HG03196 (cell line): ENCODE results near the gene MAP4K3.

Source experiments
- ATAC-seq: cut with Tn5 transposase; IDR thresholded peaks from one replicate; pipeline ENCODE4 v1.9.1; 2021; ENCODE audit not compliant: unreplicated experiment

The MAP4K3 gene

DNA sequence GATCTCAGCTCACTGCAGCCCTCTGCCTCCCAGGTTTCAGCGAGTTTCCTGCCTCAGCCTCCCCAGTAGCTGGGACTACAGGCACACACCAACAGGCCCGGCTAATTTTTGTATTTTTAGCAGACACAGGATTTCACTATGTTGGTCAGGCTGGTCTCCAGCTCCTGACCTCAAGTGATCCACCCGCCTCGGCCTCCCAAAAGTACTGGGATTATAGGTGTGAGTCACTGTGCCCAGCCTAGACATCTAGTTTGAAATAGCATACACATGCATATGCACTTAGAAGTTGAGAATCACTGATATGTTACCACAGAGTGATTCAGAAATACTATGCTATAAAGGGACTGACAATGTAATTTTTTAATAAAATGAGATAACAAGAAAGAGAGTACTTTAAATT, 123.5 kb downstream of the MAP4K3 start:
- no peak for ATAC-seq

DNA sequence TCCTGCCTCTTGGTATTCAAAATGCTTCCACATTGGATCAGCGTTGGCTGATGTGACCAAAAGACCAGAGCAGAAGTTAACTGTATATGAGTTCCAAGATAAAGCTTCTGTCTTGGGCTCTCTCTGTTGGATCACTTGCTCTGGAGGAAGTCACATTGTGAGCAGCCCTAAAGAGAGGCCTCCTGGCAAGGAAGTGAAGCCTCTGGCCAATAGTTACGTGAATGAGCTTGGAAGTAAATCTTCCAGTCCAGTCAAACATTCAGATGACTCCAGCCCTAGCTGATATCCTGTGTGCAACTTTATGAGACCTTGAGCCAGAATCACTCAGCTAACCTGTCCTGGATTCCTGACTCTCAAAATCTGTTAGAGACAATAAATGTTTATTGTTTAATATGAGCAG, 125.6 kb downstream of the MAP4K3 start:
- ATAC-seq = no peak

GRCh38 chr2:39308778-39309177, 128.3 kb downstream of the MAP4K3 start:
- no peak for ATAC-seq

GRCh38 chr2:39306626-39307025, 130.5 kb downstream of the MAP4K3 start:
- no peak for ATAC-seq

DNA sequence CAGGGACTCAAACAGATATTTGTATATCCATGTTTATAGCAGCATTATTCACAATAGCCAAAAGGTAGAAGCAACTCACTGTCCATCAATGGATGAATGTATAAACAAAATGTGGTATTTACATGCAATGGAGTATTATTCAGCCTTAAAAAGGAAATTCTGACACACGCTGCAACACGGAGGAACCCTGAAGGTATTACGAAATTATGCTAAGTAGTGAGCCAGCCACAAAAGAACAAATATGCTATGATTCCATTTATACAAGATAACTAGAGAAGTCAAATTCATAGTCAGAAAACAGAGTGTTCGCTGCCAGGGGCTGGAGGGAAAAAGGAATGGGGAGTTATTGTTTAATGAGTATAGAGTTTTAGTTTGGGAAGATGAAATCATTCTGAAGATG, 132.4 kb downstream of the MAP4K3 start:
- ATAC-seq = no peak

DNA sequence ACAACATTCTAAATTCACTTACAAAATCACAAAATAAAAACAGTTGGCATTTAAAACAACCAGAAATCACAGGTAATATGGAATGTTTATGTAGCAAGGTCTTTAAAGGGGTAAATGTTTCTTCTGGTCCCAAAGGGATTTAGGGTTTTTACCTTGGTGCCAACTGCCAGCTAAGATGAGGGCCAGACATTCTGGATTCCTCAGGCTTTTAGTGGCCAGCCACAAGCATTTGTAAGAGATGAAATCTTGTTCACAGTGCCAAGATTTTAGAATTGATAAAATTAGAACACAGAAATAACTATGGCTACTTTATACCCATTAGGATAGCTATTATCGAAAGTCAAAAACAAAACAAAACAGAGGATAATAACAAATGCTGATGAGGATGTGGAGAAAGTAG, 132.9 kb downstream of the MAP4K3 start:
- no peak for ATAC-seq

DNA sequence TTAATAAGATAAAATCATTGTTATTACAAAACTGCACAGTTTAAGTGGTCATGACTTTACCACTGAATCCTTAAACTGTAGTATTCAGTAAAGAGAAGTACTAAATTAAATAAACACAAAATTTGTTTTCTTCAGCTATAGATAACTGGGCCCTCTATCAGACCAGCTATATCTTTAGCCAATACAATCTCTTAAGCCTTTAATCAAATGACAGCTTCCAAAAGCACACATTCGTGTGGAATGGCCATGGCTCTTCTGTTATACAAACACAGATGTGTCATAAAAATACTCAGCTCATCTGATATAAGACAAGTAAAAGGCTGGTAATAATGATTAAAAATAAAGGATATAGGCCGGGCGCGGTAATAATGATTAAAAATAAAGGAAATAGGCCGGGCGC, 135.7 kb downstream of the MAP4K3 start:
- no peak for ATAC-seq

DNA sequence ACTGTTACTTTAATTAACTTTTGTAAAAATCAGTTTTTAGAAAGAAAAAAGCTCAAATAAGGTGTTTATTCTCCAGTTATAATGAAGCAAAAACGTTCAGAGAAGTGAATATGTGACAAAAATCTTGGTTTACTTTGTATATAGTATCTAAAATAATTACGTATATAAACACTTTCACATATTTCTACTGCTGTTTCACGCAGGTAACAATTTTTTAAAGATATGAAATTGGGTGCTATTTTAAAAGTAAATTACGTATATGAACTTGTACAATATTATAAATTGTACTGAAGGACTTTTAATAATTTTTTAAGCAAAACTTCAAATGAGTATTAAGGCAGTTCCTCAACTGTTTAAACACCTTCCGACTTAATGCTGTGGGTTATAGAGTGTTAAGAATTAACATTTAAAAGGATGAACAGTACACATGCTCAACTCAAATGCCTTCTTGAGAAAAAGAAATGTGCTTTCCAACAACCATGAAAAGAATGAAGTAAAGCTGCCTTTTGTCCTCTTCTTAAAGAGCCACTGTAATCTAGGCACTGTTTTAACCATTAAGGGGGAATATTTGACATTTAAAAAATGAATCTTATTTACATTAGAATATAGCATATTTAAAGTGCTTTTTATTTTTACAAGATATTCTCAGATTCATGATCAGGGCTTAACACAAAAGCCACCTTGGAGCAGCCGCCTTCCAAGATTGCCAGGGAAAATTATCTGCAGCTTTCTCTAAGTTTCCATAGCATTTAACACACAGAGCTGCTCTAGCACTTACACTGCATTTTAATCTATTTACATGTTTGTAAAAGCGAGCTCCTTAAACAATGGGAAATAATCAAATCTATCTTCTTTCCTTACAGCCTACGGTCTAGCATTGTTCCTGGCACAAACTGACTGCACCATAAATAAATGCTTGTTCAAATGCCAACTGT, 136.8 kb downstream of the MAP4K3 start:
- ATAC-seq = no peak

DNA sequence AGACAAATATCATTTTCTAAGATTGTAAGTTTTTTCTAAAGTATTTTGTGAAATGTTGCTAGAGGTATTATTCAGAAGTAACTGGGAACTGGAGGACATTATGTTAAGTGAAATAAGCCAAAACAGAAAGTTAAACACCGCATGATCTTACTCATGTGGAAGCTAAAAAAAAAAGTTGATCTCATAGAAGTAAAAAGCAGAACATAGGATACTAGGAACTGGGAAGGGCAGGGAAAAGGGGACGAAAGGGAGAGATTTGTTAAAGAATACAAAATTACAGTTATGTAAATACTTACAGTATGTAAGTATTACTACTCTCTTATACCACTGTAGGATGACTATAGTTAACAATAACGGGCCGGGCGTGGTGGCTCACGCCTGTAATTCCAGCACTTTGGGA, 146.7 kb downstream of the MAP4K3 start:
- no peak for ATAC-seq

DNA sequence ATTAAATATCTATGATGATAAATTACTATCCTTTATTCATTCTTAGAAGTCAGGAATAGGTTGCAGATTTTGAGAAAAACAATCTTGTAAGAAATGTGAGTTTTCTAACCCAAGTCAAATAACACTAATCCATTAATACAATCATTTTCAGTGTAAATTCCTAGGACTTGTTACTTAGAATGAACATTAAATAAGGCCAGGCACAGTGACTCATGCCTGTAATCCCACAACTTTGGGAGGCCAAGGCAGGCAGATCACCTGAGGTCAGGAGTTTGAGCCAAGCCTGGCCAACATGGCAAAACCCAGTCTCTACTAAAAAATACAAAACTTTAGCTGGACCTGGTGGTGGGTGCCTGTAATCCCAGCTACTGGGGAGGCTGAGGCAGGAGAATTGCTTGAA, 147.5 kb downstream of the MAP4K3 start:
- no peak for ATAC-seq

- ATAC-seq = no peak
These were observed 153.5 kb downstream of the MAP4K3 start for GRCh38 chr2:39283561-39283960.

DNA sequence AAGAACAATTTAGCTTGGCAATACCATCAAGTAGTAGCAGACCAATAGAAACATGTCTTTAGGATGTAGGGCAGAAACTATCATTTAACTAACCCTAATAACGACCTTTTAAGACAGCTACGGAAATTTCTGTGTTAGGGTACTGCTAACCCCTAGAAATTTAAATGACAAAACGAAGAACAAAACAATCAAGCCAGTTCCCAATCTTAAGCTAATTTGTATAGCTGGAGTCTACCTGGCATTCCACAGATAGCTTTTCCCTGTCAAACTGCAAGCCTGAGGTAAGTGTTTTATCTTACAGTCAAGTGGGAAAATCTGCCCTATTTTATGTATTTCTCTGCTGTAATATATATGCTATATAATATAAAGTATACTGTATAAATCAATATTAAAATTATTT, 155.7 kb downstream of the MAP4K3 start:
- no peak for ATAC-seq

DNA sequence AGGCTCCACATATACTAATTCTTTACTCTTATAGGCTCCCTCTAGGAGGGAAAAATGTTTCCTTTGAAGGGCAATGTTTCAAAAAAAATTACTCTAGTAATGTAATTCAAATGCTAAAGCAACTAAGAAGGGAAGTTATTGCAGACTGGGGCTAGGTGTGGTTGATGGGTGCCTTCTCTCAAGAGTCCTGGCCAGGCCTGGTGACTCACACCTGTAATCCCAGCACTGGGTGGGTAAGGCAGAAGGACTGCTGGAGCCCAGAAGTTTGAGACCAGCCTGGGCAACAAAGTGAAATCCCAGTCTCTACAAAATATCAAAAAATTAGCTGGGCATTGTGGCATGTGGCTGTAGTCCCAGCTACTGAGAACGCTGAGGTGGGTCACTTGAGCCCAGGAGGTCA, 162.1 kb downstream of the MAP4K3 start:
- ATAC-seq = no peak

- ATAC-seq = no peak
These were observed 167.1 kb downstream of the MAP4K3 start for GRCh38 chr2:39269941-39270340.

GRCh38 chr2:39266916-39267434, 170.1 kb downstream of the MAP4K3 start:
- ATAC-seq = no peak

GRCh38 chr2:39266139-39266805, 170.8 kb downstream of the MAP4K3 start:
- peak; percentile 70 for ATAC-seq

GRCh38 chr2:39265315-39265714, 171.8 kb downstream of the MAP4K3 start:
- ATAC-seq = no peak

DNA sequence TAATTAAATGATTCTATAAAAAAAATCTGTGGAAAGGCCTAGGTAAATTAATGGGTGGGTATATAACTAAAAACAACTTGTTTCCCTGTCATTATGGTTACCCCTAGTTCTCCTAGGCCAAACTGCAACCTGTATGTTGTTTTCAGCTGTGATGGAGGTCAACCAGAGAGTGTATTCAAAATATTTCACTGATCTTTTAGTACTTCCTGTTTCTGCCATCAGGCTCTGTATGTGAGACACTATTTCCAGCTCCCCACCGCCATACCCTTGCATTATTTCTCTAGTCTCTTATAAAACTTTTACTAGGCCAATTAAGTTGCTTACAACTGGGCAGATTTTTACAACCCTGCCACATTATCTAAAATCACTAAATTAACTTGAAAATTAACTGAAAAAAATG, 172.4 kb downstream of the MAP4K3 start:
- ATAC-seq = peak; percentile 54

GRCh38 chr2:39260087-39260486, 177.0 kb downstream of the MAP4K3 start:
- ATAC-seq = no peak

DNA sequence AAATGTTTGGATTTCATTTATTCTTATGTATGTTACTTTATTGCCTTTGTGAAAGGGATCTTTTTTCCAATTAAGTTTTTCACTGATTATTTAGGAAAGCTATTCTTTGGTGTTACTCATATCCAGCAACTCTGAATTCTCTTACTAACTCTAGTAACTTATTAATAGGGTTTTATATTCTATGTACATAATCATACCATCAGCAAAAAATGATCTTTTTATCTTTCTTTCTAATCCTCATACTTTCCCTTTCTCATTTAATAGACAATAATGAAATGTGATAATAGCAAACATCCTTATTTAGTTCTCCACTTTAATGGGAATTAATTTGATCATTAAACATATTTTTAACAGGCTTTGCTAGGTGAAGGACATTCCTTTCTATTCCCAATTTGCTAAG, 181.0 kb downstream of the MAP4K3 start:
- ATAC-seq = no peak

DNA sequence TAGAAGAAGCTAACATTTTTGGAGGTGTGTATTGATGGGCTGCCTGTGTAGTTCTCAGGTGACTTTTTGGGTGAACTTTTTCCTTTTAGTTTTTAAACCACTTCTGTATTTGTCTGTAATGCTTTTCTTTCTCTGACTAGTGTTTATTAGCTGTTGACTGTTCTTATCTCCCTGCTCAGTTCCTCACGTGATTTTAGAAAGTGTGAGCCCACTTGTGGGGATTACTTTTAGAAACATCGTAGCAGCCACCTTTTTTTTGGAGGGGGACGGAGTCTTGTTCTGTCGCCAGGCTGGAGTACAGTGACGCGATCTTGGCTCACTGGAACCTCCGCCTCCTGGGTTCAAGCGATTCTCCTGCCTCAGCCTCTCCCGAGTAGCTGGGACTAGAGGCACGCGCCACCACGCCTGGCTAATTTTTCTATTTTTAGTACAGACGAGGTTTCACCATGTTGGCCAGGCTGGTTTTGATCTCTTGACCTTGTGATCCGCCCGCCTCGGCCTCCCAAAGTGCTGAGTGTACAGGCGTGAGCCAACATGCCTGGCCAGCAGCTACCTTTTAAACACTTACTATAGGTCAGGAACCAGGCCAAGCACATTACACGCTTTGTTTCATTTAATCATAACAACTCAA, 184.1 kb downstream of the MAP4K3 start:
- ATAC-seq = no peak
